ENCODE measurements around the gene DHRS7C.
"Not testable (repeated sequence)": the region's sequence is repeated elsewhere in the genome, so short reads cannot be mapped to it uniquely, and the experiment has no call there.

The DHRS7C gene

DNA sequence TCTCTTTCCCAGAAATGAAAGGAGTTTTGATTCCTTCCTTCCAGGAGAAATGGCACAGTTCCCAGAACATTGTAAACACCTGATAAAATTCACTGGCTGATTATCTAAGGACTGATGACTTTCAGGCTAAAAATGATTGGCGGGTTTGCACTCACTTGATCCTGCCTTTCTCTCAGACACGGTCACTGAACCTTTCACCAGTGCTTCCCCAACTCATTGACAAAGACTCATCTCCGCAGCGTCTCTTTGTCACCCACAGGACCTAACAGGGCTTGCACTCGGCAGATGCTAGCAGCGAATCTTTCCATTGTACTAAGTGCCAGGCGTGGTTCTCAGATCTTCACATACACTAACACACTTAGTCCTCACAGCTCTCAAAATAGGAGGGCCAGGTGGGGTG is 7.3 kb upstream of the DHRS7C start:
- DNase-seq (ENCODE audit: insufficient read length, low spot score) (no peak), FAIRE-seq (no peak)
- TF ChIP-seq, protein P1, sequence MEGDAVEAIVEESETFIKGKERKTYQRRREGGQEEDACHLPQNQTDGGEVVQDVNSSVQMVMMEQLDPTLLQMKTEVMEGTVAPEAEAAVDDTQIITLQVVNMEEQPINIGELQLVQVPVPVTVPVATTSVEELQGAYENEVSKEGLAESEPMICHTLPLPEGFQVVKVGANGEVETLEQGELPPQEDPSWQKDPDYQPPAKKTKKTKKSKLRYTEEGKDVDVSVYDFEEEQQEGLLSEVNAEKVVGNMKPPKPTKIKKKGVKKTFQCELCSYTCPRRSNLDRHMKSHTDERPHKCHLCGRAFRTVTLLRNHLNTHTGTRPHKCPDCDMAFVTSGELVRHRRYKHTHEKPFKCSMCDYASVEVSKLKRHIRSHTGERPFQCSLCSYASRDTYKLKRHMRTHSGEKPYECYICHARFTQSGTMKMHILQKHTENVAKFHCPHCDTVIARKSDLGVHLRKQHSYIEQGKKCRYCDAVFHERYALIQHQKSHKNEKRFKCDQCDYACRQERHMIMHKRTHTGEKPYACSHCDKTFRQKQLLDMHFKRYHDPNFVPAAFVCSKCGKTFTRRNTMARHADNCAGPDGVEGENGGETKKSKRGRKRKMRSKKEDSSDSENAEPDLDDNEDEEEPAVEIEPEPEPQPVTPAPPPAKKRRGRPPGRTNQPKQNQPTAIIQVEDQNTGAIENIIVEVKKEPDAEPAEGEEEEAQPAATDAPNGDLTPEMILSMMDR (IDR thresholded peaks at IDR 0.05; ENCODE audit: insufficient read depth, missing control alignments), result no peak

DNA sequence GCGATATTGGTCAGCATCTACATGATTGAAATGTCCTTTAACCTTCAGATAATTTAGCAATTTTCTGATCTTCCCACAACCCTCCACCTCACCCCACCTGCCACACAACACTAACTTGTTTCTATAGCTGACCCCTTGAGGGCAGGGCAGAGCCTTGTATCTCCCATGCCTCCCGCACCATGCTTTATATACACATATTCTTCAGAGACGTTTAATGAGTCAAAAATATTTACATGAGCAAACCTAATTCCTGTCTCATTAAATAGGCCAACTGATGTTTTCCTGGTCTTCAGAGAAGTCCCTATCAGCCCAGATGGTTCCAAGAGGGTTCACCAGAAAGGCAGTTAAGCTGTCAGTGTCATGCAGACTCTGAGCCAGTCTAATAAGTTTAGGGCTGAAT is 6.6 kb upstream of the DHRS7C start:
- FAIRE-seq (no peak), DNase-seq (ENCODE audit: insufficient read length, low spot score) (no peak)
- TF ChIP-seq, protein P1 (IDR thresholded peaks at IDR 0.05; ENCODE audit: insufficient read depth, missing control alignments), result no peak

DNA sequence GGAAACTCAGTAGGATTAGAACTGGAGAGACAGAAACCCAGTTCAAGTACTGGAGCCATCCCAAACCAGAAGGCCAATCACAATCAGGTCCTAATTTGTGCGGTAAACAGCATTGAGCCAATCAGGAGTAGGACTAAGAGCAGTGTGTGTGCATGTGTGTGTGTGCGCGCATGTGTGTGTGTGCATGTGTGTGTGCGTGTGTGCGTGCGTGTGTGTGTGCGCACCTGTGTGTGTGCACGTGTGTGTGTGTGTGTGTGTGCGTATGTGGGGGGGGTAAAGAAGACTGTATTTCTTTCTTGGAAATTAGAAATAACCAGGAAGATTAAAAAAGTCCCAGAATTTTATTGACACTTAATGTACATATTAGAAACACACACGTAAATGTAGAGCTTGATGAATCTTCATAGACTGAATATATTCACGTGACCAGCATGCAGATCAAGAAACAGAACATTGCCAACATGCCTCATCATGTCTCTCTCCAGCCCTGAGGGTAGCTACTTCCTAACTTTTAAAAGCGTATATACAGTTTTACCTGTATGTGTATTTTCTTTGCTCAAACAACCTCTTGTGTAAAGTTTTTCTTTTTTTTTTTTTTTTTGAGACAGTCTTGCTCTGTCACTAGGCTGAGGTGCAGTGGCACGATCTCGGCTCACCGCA is 919 bp upstream of the DHRS7C start:
- TF ChIP-seq, protein P1 (IDR thresholded peaks at IDR 0.05; ENCODE audit: insufficient read depth, missing control alignments), result no peak
- DNase-seq (ENCODE audit: insufficient read length, low spot score) (no peak), FAIRE-seq (no peak)

DNA sequence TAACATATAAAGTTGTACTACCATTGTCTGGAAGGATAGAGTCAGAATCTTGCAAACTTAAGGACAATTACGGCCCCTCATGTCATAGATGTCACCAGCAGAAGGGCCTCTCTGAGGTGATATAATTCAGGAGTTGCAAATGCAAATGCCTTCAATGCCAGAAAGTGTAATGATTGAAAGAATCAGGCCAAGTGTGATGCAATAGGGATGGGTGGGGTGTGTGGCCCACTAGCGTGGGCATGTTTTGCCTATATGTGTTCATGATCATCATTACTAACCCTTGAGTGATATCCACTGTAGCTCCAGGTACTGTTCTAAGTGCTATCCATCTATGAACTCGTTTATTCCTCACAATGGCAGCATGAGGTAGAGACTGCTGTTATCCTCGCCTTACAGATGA is 1.1 kb downstream of the DHRS7C start:
- DNase-seq (ENCODE audit: insufficient read length, low spot score) (no peak), FAIRE-seq (no peak)
- TF ChIP-seq, protein P1 (IDR thresholded peaks at IDR 0.05; ENCODE audit: insufficient read depth, missing control alignments), result no peak

DNA sequence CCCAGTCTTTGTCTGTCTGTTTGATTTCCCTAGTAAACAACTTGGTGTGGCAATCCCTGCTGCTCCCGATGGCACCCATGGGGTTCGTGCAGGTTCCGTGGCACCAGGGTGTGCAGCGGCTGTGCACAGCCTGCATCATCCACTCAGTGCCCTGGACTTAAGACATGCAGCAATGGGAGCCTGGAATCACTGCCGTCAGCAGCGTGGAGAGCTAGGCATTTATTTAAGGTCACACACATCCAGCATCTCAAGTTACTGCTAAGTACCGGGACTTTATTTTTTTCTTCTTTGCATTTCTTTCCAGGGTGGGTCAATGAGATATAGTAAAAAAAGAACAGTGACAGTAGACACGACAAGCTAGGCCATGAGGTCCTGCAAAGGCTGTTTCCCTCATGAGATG is 2.8 kb downstream of the DHRS7C start:
- FAIRE-seq, result no peak

DNA sequence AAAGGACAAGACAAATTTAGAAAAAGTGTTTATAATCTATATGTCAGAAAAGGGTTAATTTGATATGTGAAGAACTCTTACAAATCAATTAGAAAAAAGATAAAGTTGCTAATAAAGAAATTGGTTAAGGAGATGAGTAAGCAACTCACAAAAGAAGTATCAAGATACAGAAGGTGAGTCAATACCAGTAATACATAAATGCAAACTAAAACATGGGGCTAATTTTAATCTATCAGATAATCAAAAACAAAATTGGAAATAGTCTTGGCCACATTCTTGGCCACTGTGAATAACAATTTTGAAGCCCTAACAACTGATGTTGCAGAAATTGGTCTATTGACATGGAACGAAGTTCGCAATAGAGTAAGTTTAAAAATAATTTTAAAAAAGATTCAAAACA is 6.8 kb downstream of the DHRS7C start:
- no peak for FAIRE-seq
- no peak for DNase-seq (ENCODE audit: insufficient read length, low spot score)
- TF ChIP-seq, protein P1 (IDR thresholded peaks at IDR 0.05; ENCODE audit: insufficient read depth, missing control alignments), result no peak

More for the DNA sequence above, 2.8 kb downstream of the DHRS7C start:
- TF ChIP-seq, protein P1 (IDR thresholded peaks at IDR 0.05; ENCODE audit: insufficient read depth, missing control alignments), result no peak
- no peak for DNase-seq (ENCODE audit: insufficient read length, low spot score)

DNA sequence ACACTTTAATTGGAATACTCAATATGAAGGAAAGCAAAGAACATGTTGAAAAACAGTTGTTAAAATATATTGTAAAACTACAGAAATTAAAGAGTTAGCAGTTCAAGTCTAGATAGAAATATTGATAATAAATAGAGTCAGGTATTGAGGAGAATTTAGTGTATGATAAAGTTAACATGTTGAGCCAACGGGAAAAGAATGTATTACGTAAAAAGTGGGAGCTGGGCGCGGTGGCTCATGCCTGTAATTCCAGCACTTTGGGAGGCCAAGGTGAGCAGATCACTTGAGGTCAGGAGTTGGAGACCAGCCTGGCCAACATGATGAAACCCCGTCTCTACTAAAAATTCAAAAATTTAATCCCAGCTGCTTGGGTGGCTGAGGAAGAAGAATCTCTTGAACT is 7.9 kb downstream of the DHRS7C start:
- FAIRE-seq; DNase-seq (ENCODE audit: insufficient read length, low spot score): not testable (repeated sequence)

DNA sequence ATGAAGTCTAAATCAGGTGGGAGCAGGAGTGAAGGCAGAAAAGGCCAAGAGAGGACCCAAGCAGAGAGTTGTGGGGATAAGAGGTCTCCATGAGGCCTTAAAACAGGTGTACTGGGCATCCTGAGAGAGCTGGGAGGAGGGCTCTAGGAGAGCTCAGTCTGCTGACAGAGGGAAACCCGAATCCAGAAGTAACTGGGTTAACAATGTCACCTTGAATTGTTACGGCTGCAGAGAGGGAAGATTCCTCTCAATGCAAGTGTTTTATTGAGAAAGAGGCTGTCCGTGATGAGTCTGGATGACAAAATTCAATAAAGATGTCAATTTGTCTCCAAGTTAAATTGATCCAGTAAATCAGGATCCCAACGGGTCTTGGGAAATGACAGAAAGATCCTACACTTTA is 8.3 kb downstream of the DHRS7C start:
- TF ChIP-seq, protein P1 (IDR thresholded peaks at IDR 0.05; ENCODE audit: insufficient read depth, missing control alignments), result no peak
- no peak for FAIRE-seq
- no peak for DNase-seq (ENCODE audit: insufficient read length, low spot score)

Data from D721Med (cell line).